GM12878 (cell line): ENCODE data around the gene HOXC12. TPM values are rescaled to one million over a fixed set of nuclear protein-coding genes. Genes with fewer than 3 reads are reported as not detected.

Source experiments
- ATAC-seq: fragments of 200-7000 bp; cut with Tn5 transposase; 3 replicates; pipeline ENCODE4 v1.9.1; 2020; ENCODE audit warnings: mild to moderate bottlenecking, moderate library complexity
- BruUV-seq: library from RNA; stranded (reverse); fragments of 400-500 nt; replicated peaks from 2 replicates; lab custom pipeline; 2021; lab: Mats Ljungman, UMichigan
- CTCF ChIA-PET: fragments of 300-600 bp; sonication (Branson Sonifier 250); formaldehyde crosslinking; extraction: SDS; loops from one replicate; lab custom pipeline; 2021; ENCODE audit warnings: inconsistent platforms; lab: Yijun Ruan, JAX
- POLR2A ChIA-PET: fragments of 350-600 bp; formaldehyde crosslinking; extraction: SDS; loops from one replicate; lab custom pipeline; 2021; ENCODE audit warnings: inconsistent platforms; lab: Charles Lee
- RAD21 ChIA-PET: fragments of 300-600 bp; sonication (Branson Sonifier 250); formaldehyde crosslinking; loops from one replicate; lab custom pipeline; 2023; ENCODE audit warnings: antibody characterized with exemption; ENCODE audit not compliant: unreplicated experiment; lab: Charles Lee
- SMC1A ChIA-PET: fragments of 300-600 bp; sonication (Branson Sonifier 250); formaldehyde crosslinking; loops from one replicate; lab custom pipeline; 2023; ENCODE audit not compliant: unreplicated experiment, uncharacterized antibody; lab: Charles Lee
- DNase-seq: peaks from one replicate; pipeline ENCODE4 v3.0.0-alpha.2; 2011; ENCODE audit warnings: low read depth, low spot score
- FAIRE-seq: peaks from 3 replicates; lab custom pipeline; 2011; peaks lifted over from hg19 to GRCh38; lab: Jason Lieb, UNC
- H2AFZ ChIP-seq: 2 replicates; pipeline ENCODE4 v1.6.0; 2011; ENCODE audit warnings: low read depth, low read length, control low read depth; ENCODE audit not compliant: control insufficient read depth
- H3K27ac ChIP-seq: 2 replicates; pipeline ENCODE4 v1.5.1; 2011; ENCODE audit warnings: control low read depth; ENCODE audit not compliant: control insufficient read depth, insufficient read depth
- H3K27me3 ChIP-seq, 2 experiments: replicated peaks in 1 of 2; 2 replicates each; pipeline versions ENCODE4 v1.6.0 to v1.6.1; 2011; ENCODE audit warnings: low read length in 1 of 2; ENCODE audit not compliant: control insufficient read depth in 2 of 2, insufficient read depth in 2 of 2
- H3K36me3 ChIP-seq, 2 experiments: 2 replicates each; pipeline ENCODE4 v1.5.1; 2011; ENCODE audit warnings: low read length in 1 of 2; ENCODE audit not compliant: control insufficient read depth in 2 of 2, insufficient read depth in 2 of 2
- H3K4me1 ChIP-seq: 2 replicates; pipeline ENCODE4 v1.6.1; 2011; ENCODE audit warnings: mild to moderate bottlenecking, low read length, moderate library complexity, mixed read lengths; ENCODE audit not compliant: control insufficient read depth, insufficient read depth
- H3K4me2 ChIP-seq: 2 replicates; pipeline ENCODE4 v1.6.0; 2011; ENCODE audit warnings: control low read depth; ENCODE audit not compliant: control insufficient read depth, insufficient read depth
- H3K4me3 ChIP-seq: fragments of 200-600 bp; sonication (generic); 2 replicates; pipeline ENCODE4 v1.5.1; 2016
- H3K79me2 ChIP-seq: 2 replicates; pipeline ENCODE4 v1.6.0; 2011; ENCODE audit warnings: low read length; ENCODE audit not compliant: control insufficient read depth, insufficient read depth
- H3K9ac ChIP-seq: 2 replicates; pipeline ENCODE4 v1.8.0; 2011; ENCODE audit warnings: low read length, control low read depth, mixed read lengths; ENCODE audit not compliant: control insufficient read depth, insufficient read depth
- H3K9me3 ChIP-seq: replicated peaks from 3 replicates; pipeline ENCODE4 v1.5.1; 2011; ENCODE audit warnings: mild to moderate bottlenecking, low read length; ENCODE audit not compliant: control insufficient read depth, insufficient read depth
- H4K20me1 ChIP-seq: 2 replicates; pipeline ENCODE4 v1.6.0; 2011; ENCODE audit not compliant: control insufficient read depth, insufficient read depth
- CREB1 ChIP-seq: IDR thresholded peaks from 2 replicates; pipeline ENCODE4 v1.6.1; 2012; ENCODE audit warnings: low read depth, mild to moderate bottlenecking, inconsistent platforms
- FOS ChIP-seq: IDR thresholded peaks from 3 replicates; pipeline ENCODE4 v1.6.1; 2011; ENCODE audit warnings: borderline replicate concordance; ENCODE audit not compliant: insufficient read length; ENCODE audit errors: extremely low read depth
- HCFC1 ChIP-seq: fragments of 150-350 bp; IDR thresholded peaks from 2 replicates; pipeline ENCODE4 v1.6.1; 2014; ENCODE audit warnings: low read length
- IRF4 ChIP-seq: IDR thresholded peaks from 2 replicates; pipeline ENCODE4 v1.6.1; 2011; ENCODE audit warnings: low read depth, low read length
- PML ChIP-seq: IDR thresholded peaks from 2 replicates; pipeline ENCODE4 v1.6.1; 2012; ENCODE audit warnings: low read length, inconsistent platforms
- SMC3 ChIP-seq: IDR thresholded peaks from 2 replicates; pipeline ENCODE4 v1.6.1; 2011; ENCODE audit warnings: low read length, improper control_type of control experiment, borderline replicate concordance
- SRF ChIP-seq, 2 experiments: IDR thresholded peaks; 2 replicates each; pipeline ENCODE4 v1.6.1; 2011; ENCODE audit warnings: low read depth in 2 of 2, low read length in 2 of 2, mild to moderate bottlenecking in 1 of 2, moderate library complexity in 1 of 2
- TARDBP ChIP-seq: IDR thresholded peaks from 2 replicates; pipeline ENCODE4 v1.6.1; 2016; ENCODE audit warnings: borderline replicate concordance
- ZNF622 ChIP-seq: fragments of 450-650 bp; IDR thresholded peaks from 2 replicates; pipeline ENCODE4 v1.6.1; 2017; ENCODE audit warnings: mild to moderate bottlenecking, inconsistent platforms
- WGBS: methylation state at CpG from one replicate; pipeline ENCODE4 v1.1.6; 2016; ENCODE audit warnings: low lambda C conversion rate; ENCODE audit not compliant: insufficient replicate concordance, insufficient coverage; ENCODE audit errors: missing lambda C conversion rate; 5-methylcytosine and 5-hydroxymethylcytosine counted together
- in situ Hi-C: fragments of 300-500 bp; cut with MboI; formaldehyde crosslinking; loops from 9 replicates; pipeline ENCODE4 v1.14.3; 2018; ENCODE audit warnings: mixed read lengths
- intact Hi-C: fragments of 100-400 bp; cut with micrococcal nuclease; formaldehyde crosslinking; loops from one replicate; pipeline ENCODE4 v1.14.2; 2022; ENCODE audit not compliant: unreplicated experiment
- polyA plus RNA-seq, 11 experiments: library from polyadenylated mRNA; depleted of rRNA in 4 of 11; unstranded in 6 of 11; stranded (reverse) in 5 of 11; fragments of >200 nt; fragmentation: Nextera tagmentation in 4 of 11; fragmentation: Illumina TruSeq in 1 of 11; extraction: Ambion mirVana in 4 of 11; extraction: Trizol in 1 of 11; gene quantifications; 1 replicate in 1 of 11; 2 replicates in 10 of 11; pipeline versions ENCODE4 v1.2.1 to v1.2.3, GENCODE V29; 2011 to 2016; ENCODE audit warnings: inconsistent platforms in 2 of 11, missing spikeins in 2 of 11, low read depth in 1 of 11
- total RNA-seq, 4 experiments: library from RNA; depleted of rRNA in 3 of 4; stranded (reverse); fragments of >200 nt in 3 of 4; fragmentation: Illumina TruSeq in 1 of 4; extraction: Trizol in 1 of 4; gene quantifications; 2 replicates each; pipeline versions ENCODE4 v1.2.1 to v1.2.3, GENCODE V29; 2013 to 2021
- TF ChIP-seq, protein P1 (sequence below): fragments of 450-650 bp; IDR thresholded peaks from 2 replicates; pipeline ENCODE4 v1.6.1; 2017; ENCODE audit warnings: low read depth, mild to moderate bottlenecking, moderate library complexity
- TF ChIP-seq, protein P2 (sequence below): fragments of 450-650 bp; IDR thresholded peaks from 2 replicates; pipeline ENCODE4 v1.6.1; 2017; ENCODE audit warnings: antibody characterized with exemption, mild to moderate bottlenecking, moderate library complexity

HOXC12 gene
- total and polyA plus RNA-seq, 10 of the 15 experiments (the other 5 are each of a cell fraction or from before 2014, with no cell fraction given): not detected

DNA sequence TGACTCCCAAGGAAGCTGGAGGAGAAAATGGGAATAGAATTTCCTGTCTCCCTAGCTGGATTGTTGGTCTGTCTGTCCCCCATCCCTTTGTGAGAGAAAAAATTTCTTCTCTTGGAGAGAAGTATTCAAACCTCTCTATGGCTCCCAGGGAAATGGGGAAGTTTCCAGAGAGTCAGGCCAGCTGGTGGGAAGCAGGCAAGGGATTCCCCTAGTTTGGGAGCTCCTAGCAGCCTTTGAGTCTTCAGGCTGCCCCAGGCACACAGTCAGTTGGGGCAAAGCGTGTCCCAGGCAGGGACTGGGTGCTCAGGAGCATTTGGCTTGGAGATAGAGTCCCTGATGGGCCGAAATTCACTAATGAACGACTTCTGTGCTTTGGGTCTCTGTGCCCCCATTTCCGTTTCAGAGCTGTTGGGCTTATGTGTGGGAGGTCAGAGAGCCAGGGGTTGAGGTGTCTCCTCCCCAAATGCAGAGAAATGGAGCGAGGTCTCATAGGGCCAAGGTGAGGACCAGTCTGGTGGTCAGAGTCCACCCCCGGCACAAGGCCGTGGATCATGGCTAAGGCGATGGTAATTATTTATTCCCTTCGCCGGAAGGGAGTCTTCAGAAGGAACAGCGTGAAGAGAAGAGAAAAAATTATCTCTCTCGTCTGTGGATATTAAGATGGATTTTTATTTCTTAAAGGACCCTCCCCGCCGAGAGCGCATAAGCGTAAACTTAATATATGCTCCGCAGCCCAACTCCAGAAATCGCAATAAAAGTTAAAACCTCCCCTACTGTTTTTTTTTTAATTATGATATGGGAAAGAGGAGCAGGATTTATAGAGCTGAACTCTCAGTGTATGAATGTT is 38.7 kb downstream of the HOXC12 start:
- peaks cover 14% of the 10 kb centered on the region for H3K4me1 ChIP-seq
- H3K27me3 ChIP-seq: peaks cover 28 to 53% of the 10 kb centered on the region in 2 experiments
- intact Hi-C loops (no loop called here), in situ Hi-C loops (no loop called here)
- ChIA-PET CTCF (interaction anchor here (1.5 to 1.6 kb wide), 2 partner anchors 12 to 215 kb away, joined by 3 to 4 read pairs; no protein-coding TSS in a partner anchor), POLR2A (no interaction called here), RAD21 (interaction anchor here (1.1 kb wide), 1 partner anchor 213 kb away, joined by 3 read pairs; no protein-coding TSS in a partner anchor), SMC1A (interaction anchor here (1.0 to 1.2 kb wide), 3 partner anchors 10 to 229 kb away, joined by 3 to 4 read pairs (median 3); no protein-coding TSS in a partner anchor)
- TF ChIP-seq SRF (IDR thresholded peaks at IDR 0.05; ENCODE audit: low read depth in 2 of 2, low read length in 2 of 2): no peak
- no peak for TF ChIP-seq FOS
- ATAC-seq: no peak
- no TSS peak for BruUV-seq
- H2AFZ ChIP-seq: no peak overlapping the region
- 45% methylated on average over 18 of the region's 18 CpGs for WGBS
- FAIRE-seq: no peak
- H3K9me3 ChIP-seq: no peaks in the 10 kb centered on the region
- no peaks in the 10 kb centered on the region for H3K79me2 ChIP-seq
- H3K9ac ChIP-seq: no peak overlapping the region
- H4K20me1 ChIP-seq: peaks cover 3% of the 10 kb centered on the region; the same call in 1 of the 2 replicates
- DNase-seq: no peak
- H3K4me3 ChIP-seq: no peak overlapping the region
- no peaks in the 10 kb centered on the region for H3K36me3 ChIP-seq
- H3K4me2 ChIP-seq: no peak overlapping the region
- H3K27ac ChIP-seq: no peak overlapping the region

DNA sequence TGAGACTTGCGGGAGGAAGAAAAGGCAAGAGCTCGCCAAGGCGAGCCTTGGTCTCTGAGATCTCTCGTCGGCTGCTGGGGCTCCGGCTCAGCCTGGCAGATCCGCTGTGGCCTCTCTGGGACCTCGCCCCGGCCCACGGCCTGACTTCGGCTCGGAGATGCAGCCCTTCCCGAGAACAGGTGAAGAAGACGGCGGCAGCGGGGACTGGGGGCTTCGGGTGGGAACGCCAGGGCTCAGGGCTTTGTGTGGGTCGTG is 39.2 kb downstream of the HOXC12 start:
- Histone ChIP-seq H3K4me1 (peaks cover 14% of the 10 kb centered on the region), H3K36me3 (no peaks in the 10 kb centered on the region), H3K27me3 (peaks cover 29 to 55% of the 10 kb centered on the region in 2 experiments), H3K9ac (no peak overlapping the region), H2AFZ (no peak overlapping the region), H3K9me3 (no peaks in the 10 kb centered on the region), H3K27ac (no peak overlapping the region), H4K20me1 (no peaks in the 10 kb centered on the region), H3K4me2 (no peak overlapping the region), H3K4me3 (no peak overlapping the region), H3K79me2 (no peaks in the 10 kb centered on the region)
- WGBS: 11% methylated on average over 18 of the region's 19 CpGs
- RAD21 ChIA-PET: no interaction called here
- in situ Hi-C loops (no loop called here), intact Hi-C loops (no loop called here)
- POLR2A ChIA-PET: no interaction called here
- TF ChIP-seq SMC3 (no peak), SRF (IDR thresholded peaks at IDR 0.05; ENCODE audit: low read depth in 2 of 2, low read length in 2 of 2) (no peak), TARDBP (no peak), IRF4 (no peak), PML (no peak), ZNF622 (no peak), HCFC1 (no peak), CREB1 (no peak)
- TF ChIP-seq, protein P1, sequence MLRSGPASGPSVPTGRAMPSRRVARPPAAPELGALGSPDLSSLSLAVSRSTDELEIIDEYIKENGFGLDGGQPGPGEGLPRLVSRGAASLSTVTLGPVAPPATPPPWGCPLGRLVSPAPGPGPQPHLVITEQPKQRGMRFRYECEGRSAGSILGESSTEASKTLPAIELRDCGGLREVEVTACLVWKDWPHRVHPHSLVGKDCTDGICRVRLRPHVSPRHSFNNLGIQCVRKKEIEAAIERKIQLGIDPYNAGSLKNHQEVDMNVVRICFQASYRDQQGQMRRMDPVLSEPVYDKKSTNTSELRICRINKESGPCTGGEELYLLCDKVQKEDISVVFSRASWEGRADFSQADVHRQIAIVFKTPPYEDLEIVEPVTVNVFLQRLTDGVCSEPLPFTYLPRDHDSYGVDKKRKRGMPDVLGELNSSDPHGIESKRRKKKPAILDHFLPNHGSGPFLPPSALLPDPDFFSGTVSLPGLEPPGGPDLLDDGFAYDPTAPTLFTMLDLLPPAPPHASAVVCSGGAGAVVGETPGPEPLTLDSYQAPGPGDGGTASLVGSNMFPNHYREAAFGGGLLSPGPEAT: no peak
- TF ChIP-seq, protein P2, sequence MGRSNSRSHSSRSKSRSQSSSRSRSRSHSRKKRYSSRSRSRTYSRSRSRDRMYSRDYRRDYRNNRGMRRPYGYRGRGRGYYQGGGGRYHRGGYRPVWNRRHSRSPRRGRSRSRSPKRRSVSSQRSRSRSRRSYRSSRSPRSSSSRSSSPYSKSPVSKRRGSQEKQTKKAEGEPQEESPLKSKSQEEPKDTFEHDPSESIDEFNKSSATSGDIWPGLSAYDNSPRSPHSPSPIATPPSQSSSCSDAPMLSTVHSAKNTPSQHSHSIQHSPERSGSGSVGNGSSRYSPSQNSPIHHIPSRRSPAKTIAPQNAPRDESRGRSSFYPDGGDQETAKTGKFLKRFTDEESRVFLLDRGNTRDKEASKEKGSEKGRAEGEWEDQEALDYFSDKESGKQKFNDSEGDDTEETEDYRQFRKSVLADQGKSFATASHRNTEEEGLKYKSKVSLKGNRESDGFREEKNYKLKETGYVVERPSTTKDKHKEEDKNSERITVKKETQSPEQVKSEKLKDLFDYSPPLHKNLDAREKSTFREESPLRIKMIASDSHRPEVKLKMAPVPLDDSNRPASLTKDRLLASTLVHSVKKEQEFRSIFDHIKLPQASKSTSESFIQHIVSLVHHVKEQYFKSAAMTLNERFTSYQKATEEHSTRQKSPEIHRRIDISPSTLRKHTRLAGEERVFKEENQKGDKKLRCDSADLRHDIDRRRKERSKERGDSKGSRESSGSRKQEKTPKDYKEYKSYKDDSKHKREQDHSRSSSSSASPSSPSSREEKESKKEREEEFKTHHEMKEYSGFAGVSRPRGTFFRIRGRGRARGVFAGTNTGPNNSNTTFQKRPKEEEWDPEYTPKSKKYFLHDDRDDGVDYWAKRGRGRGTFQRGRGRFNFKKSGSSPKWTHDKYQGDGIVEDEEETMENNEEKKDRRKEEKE: no peak
- DNase-seq (no peak), FAIRE-seq (no peak), ATAC-seq (no peak)
- SMC1A ChIA-PET: no interaction called here
- CTCF ChIA-PET: interaction anchor here (1.5 kb wide), 1 partner anchor 12 kb away, joined by 3 read pairs; no protein-coding TSS in a partner anchor
- no TSS peak for BruUV-seq
